T-helper 17 cell (primary cell): Measurements from ENCODE around the gene SCGB3A1. TPM values are rescaled to one million over a fixed set of nuclear protein-coding genes. Genes with fewer than 3 reads are reported as not detected.

Experiments used
- ATAC-seq: fragments of 150-1000 bp; cut with Tn5 transposase; 2 replicates; pipeline ENCODE4 v1.10.0; 2021; ENCODE audit warnings: mild to moderate bottlenecking, moderate library complexity
- DNase-seq, 3 donors: peaks; one replicate each; pipeline versions ENCODE4 v3.0.0 to v3.0.0-alpha.2; 2020 to 2021
- H3K9me3 ChIP-seq: one replicate; pipeline ENCODE4 v1.7.0; 2013; ENCODE audit warnings: low read length, mild to moderate bottlenecking; ENCODE audit not compliant: control insufficient read depth, poor library complexity, severe bottlenecking
- H3K27ac Mint-ChIP-seq: one replicate; pipeline ENCODE4 v1.8.0; 2022; ENCODE audit warnings: mild to moderate bottlenecking, moderate library complexity, mixed read lengths
- H3K27me3 Mint-ChIP-seq: one replicate; pipeline ENCODE4 v1.8.0; 2022; ENCODE audit warnings: mixed read lengths
- H3K36me3 Mint-ChIP-seq: one replicate; pipeline ENCODE4 v1.8.0; 2022; ENCODE audit warnings: low read depth, mixed read lengths
- H3K4me1 Mint-ChIP-seq: one replicate; pipeline ENCODE4 v1.8.0; 2022; ENCODE audit warnings: mild to moderate bottlenecking, mixed read lengths
- H3K4me3 Mint-ChIP-seq: one replicate; pipeline ENCODE4 v1.8.0; 2022; ENCODE audit warnings: mild to moderate bottlenecking, moderate library complexity, mixed read lengths
- total RNA-seq, 4 donors: library from RNA in 2 of 4; stranded (reverse) in 2 of 4; gene quantifications; one replicate each; pipeline ENCODE4 v1.2.3 and lab custom pipeline; 2022 to 2026

The SCGB3A1 gene
- total RNA-seq (1 to 10 TPM in 1 of 2 donors, not detected in 1; 4.1 TPM), total RNA-seq (lab: John Stamatoyannopoulos, UW) (0 reads per million in 2 donors)

DNA sequence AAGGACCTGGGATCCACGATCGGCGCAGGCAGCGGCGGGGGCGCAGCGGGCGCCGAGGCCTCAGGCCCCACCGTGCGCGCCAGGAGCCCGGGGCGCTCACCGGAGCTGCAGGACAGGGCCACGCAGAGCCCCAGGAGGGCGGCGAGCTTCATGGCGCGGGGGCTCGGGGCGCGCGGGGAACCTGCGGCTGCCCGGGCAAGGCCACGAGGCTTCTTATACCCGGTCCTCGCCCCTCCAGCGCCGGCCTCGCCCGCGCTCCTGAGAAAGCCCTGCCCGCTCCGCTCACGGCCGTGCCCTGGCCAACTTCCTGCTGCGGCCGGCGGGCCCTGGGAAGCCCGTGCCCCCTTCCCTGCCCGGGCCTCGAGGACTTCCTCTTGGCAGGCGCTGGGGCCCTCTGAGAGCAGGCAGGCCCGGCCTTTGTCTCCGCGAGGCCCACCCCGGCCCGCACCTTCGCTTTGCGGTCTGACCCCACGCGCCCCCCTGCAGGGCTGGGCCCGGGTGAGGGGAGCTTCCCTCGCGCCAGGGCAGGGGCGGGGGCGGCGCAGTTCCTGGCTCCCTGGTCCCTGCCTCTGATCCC is at the start of gene SCGB3A1:
Gene SCGB3A1, minus strand, starts transcription at position 189 of the 577 bp plus-strand sequence. Its CDS starts 37 bp downstream, at position 152.
- Mint-ChIP-seq H3K27ac (no peak within 1 kb of the TSS), H3K4me3 (no peak within 1 kb of the TSS)
- no peak for ATAC-seq

DNA sequence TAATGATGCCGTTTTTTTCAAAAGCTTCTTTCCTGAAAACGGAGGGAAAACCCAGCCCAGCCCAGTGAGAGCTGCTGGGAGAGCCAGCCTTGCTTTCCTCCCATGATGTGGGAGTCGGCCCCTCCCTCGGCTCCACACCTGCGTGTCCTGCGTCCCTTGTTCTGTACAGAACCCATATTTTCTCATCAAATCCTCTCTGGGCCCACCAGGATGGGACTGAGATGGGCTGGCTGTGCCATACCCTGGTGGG is 49.2 kb upstream of the SCGB3A1 start:
- Mint-ChIP-seq H3K4me3 (no peak overlapping the region), H3K4me1 (no peaks in the 10 kb centered on the region), H3K27ac (no peak overlapping the region), H3K27me3 (peaks cover 12% of the 10 kb centered on the region), H3K36me3 (peaks cover 2% of the 10 kb centered on the region)
- DNase-seq (no peak), ATAC-seq (no peak)
- H3K9me3 ChIP-seq: no peaks in the 10 kb centered on the region

More for the DNA sequence above, at the start of gene SCGB3A1:
- no peak for DNase-seq
- Mint-ChIP-seq H3K4me1 (peaks cover 5% of the 10 kb centered on the region), H3K36me3 (peaks cover 5% of the 10 kb centered on the region), H3K27me3 (peaks cover 32% of the 10 kb centered on the region)
- H3K9me3 ChIP-seq: no peaks in the 10 kb centered on the region

DNA sequence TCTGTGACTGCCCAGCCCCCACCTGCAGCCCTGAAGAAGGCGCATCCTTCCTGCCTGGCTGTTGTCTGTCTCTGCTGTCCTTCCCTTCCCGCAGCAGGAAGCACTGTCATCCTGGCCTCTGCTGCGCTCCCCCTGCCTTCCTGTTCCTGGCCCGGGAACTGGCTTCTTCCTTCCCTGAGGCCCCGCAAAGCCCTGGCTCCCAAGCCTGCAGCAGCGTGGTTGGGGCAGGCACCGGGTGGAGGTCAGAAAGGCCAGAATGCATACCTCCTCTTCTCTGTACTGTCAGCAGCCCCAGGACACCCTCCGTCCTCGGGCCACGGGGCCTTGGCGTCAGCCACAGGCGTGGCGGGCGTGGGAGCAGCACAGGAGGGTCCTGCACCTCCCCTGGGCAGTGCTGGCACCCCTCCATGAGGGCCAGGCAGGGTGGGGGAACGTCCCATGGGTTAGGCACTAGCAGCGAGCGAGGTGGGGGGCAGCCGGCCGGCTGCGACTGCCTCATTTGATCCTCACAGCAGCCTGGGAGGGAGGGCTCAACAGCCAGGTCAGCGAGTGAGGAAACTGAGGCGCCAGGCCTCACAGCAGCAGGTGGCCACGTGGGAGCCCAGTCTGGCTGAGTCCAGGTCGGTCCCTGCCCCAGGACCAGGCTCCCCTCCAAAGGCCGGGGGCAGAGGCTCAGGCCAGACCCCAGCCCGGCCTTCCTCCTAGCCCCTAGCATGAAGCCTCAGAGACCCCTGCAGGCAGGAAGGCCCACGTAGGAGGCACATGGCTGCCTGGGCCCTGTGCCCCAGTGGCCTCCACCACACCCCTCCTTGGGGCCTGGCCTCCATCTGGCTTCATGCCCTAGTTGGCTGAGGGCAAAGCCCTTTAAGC is 48.7 kb upstream of the SCGB3A1 start:
- H3K9me3 ChIP-seq: no peaks in the 10 kb centered on the region
- no peak overlapping the region for H3K27ac Mint-ChIP-seq
- H3K36me3 Mint-ChIP-seq: peaks cover 2% of the 10 kb centered on the region
- ATAC-seq (no peak), DNase-seq (no peak)
- no peaks in the 10 kb centered on the region for H3K4me1 Mint-ChIP-seq
- no peak overlapping the region for H3K4me3 Mint-ChIP-seq
- peaks cover 10% of the 10 kb centered on the region for H3K27me3 Mint-ChIP-seq

- Mint-ChIP-seq H3K4me1 (no peaks in the 10 kb centered on the region), H3K36me3 (peaks cover 2% of the 10 kb centered on the region), H3K4me3 (no peak overlapping the region), H3K27me3 (peaks cover 4% of the 10 kb centered on the region), H3K27ac (no peak overlapping the region)
- ATAC-seq: no peak
- no peak for DNase-seq
- no peaks in the 10 kb centered on the region for H3K9me3 ChIP-seq
Observed at GRCh38 chr5:180639287-180639686, 48.0 kb upstream of the SCGB3A1 start.

DNA sequence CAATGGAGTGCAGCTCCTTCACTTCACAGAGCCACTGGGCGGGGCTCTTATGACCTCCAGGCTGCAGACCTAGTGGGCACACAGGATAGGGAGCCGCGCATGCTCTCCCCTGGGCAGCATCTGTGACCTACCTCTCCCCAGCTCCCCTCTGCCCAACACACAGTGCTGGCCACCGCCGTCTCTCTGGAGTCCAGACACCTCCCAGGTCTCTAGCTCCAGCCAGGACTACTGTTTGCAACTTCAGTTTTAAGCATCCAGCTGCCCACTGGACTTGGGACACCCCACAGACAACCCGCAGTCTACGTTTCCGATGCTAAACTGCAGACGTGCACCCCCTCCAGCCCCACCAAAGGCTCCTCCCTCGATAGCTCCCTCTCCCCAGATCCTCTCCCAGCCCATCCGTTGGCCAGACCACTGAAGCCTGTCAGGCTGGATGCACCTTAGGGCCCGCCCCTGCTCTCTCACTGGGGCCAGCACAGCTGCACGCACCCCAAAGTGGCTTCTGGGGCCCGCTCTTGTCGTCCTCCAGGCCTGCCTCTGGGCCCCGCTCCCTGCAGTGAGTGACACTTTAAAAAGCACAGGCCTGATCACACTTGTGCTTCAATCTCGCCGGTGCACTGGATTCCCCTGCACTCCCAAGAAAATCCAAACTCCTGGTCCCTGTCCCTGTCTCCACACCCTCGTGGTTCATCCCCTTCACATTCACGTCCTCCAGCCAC is 46.8 kb upstream of the SCGB3A1 start:
- Mint-ChIP-seq H3K4me3 (no peak overlapping the region), H3K4me1 (peaks cover under 1% of the 10 kb centered on the region), H3K27ac (no peak overlapping the region), H3K27me3 (no peaks in the 10 kb centered on the region), H3K36me3 (peaks cover 2% of the 10 kb centered on the region)
- H3K9me3 ChIP-seq: no peaks in the 10 kb centered on the region
- DNase-seq (no peak), ATAC-seq (no peak)

GRCh38 chr5:180636403-180637075 is 45.2 kb upstream of the SCGB3A1 start:
- DNase-seq (peak in 1 of 3 donors; percentile 3), ATAC-seq (no peak)
- no peaks in the 10 kb centered on the region for H3K9me3 ChIP-seq
- H3K27me3 Mint-ChIP-seq: no peaks in the 10 kb centered on the region
- H3K27ac Mint-ChIP-seq: no peak overlapping the region
- H3K4me3 Mint-ChIP-seq: no peak overlapping the region
- H3K36me3 Mint-ChIP-seq: peaks cover 2% of the 10 kb centered on the region
- H3K4me1 Mint-ChIP-seq: peaks cover 2% of the 10 kb centered on the region

DNA sequence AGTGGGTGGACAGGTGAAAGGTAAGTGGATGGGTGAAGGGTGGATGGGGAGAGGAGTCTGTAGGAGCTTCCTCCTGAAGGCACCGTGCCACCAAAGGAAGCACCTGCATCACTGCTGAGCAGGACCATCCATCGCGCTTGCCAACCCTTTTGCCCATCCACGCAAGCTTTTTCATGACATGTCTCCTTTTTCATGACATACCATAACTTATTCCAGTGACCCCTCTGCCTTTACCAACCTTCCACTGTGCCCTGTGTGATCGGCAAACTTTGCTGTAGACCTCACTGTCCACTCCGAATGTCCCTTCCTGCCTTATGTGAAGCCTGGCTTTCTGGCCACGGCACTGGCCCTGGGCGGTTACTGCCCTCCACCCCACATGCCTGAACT is 44.7 kb upstream of the SCGB3A1 start:
- H3K27ac Mint-ChIP-seq: no peak overlapping the region
- no peak for ATAC-seq
- H3K36me3 Mint-ChIP-seq: peaks cover 2% of the 10 kb centered on the region
- H3K27me3 Mint-ChIP-seq: no peaks in the 10 kb centered on the region
- no peak overlapping the region for H3K4me3 Mint-ChIP-seq
- H3K9me3 ChIP-seq: no peaks in the 10 kb centered on the region
- H3K4me1 Mint-ChIP-seq: peaks cover 2% of the 10 kb centered on the region
- no peak for DNase-seq

DNA sequence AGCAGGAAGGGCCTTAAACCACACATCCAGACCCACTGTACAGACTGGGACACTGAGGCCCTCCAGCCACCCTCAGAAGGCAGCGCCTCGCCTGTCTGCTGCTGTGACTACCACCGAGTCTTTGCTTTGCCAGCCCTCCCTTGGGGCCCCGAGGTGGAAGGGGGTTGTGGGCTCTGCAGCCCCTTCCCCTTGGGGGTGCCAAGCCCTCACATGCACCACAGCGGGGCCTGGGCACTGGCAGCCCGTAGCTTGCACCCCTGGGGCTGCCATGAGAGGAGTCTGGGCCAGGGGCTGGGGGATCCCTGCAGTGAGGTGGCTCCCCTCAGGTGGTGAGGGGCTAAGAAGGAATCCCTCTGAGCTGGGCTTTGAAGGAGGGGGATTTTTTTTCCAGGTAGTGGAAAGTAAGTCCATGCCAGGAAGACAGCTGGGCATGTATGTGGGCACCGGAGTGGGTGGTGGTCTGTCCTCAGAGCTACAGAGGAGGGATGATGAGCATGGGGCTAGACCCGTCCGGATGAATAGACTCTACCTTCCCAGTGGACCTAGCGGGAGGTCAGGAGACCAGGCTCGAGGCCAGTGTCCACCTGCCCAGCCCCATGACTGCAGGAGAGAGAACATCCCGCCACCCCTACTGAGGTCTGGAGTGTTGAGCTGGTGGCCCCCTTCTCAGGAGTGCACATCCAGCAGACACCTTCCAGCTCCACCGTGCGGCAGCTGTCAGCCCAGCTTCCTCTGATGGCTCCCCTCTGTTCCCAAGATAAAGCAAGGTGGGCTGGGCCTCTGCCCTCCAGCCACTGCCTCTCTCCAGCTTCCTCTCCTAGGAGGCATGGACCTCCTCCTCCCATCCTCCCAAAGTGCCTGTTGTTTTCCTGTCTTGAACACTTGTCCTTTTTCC is 42.2 kb upstream of the SCGB3A1 start:
- no peaks in the 10 kb centered on the region for H3K9me3 ChIP-seq
- H3K36me3 Mint-ChIP-seq: peaks cover 2% of the 10 kb centered on the region
- no peak overlapping the region for H3K27ac Mint-ChIP-seq
- DNase-seq (no peak), ATAC-seq (no peak)
- peaks cover 2% of the 10 kb centered on the region for H3K4me1 Mint-ChIP-seq
- H3K4me3 Mint-ChIP-seq: no peak overlapping the region
- no peaks in the 10 kb centered on the region for H3K27me3 Mint-ChIP-seq

DNA sequence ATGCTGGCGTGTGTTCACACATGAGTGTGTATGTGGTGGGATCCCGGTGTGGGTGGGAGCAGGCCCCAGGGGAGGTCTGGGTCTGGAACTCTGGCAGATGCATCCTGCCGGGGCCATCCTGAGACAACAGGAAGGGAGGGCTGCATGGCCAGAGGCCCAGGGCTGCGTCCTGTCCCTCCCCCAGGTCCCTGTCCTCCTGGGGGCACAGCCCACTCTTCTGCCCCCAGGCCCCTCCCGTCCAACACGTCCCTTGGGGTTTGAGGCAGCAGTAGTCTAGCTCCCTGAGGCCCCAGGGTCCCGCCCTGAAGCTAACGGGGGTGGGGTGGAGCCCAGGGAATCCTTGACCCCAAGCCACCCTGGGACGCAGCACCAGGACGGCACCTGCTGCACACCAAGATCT is 41.5 kb upstream of the SCGB3A1 start:
- ATAC-seq (no peak), DNase-seq (no peak)
- peaks cover 2% of the 10 kb centered on the region for H3K4me1 Mint-ChIP-seq
- no peaks in the 10 kb centered on the region for H3K27me3 Mint-ChIP-seq
- H3K4me3 Mint-ChIP-seq: no peak overlapping the region
- peaks cover 2% of the 10 kb centered on the region for H3K36me3 Mint-ChIP-seq
- H3K9me3 ChIP-seq: no peaks in the 10 kb centered on the region
- H3K27ac Mint-ChIP-seq: no peak overlapping the region

GRCh38 chr5:180631549-180632383 is 40.5 kb upstream of the SCGB3A1 start:
- DNase-seq: no peak
- no peaks in the 10 kb centered on the region for H3K9me3 ChIP-seq
- Mint-ChIP-seq H3K36me3 (no peaks in the 10 kb centered on the region), H3K27ac (no peak overlapping the region), H3K4me3 (no peak overlapping the region), H3K4me1 (peaks cover 2% of the 10 kb centered on the region), H3K27me3 (peaks cover 3% of the 10 kb centered on the region)
- no peak for ATAC-seq

DNA sequence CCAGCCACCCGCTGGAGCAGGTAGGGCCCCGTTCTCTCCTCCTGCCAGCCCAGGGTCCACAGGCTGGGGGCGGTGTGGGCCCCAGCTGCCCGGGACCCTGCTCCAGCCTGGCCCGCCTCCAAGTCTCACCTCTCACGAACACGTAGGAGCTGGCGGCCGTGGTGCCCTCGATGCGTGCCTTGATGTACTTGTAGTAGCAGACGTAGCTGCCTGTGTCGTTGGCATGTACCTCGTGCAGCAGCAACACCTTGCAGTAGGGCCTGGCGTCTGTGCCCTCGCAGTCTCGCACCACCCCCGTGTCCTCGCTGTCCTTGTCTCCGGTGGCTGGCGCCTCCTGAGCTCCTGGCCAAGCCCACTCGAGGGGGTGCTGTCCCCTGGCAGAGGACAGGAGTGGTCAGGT is 39.1 kb upstream of the SCGB3A1 start:
- peaks cover 2% of the 10 kb centered on the region for H3K4me1 Mint-ChIP-seq
- ATAC-seq (no peak), DNase-seq (no peak)
- H3K9me3 ChIP-seq: no peaks in the 10 kb centered on the region
- no peaks in the 10 kb centered on the region for H3K36me3 Mint-ChIP-seq
- H3K4me3 Mint-ChIP-seq: no peak overlapping the region
- peaks cover 6% of the 10 kb centered on the region for H3K27me3 Mint-ChIP-seq
- H3K27ac Mint-ChIP-seq: no peak overlapping the region
